ENCODE data around the gene DMAP1. TPM values are rescaled to one million over a fixed set of nuclear protein-coding genes. Genes with fewer than 3 reads are reported as not detected.

DMAP1 gene
- total RNA-seq, 1 experiment from 2014 or later = 40.9 TPM

DNA sequence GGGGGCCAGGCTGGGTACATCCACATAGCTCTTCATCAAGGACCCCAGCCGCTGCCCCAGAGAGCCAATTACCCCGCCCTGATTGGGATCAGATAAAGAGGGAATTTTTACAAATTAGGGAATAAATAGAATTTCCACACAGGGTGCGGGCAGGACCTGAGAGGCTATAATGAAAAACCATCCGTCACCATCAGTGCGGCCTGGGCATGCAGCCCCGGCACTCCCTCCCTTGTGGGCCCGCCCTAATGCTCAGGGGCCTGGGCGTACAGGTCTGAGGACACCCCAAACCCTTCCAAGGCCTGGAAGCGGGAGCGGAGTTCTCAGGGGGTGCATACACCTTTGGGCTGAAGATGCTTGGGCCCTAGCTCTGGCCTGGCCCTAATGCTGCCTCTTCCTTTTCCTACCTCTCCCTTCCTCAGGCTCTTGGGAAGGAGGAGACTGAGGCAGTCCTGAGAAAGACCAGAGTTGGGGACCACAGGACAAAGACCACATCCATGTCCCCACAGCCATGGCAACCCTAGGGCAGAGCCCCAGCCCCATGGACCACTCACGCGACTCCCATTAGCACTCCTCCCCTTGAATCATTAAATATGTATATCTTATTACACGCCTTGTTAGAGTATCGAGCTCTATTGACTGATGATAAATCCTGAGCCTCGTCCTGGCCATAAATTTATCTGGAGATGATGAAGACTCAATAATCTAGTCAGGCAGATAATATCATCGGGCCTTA is 16.3 kb downstream of the DMAP1 start (continued):
- TF ChIP-seq, protein P1, sequence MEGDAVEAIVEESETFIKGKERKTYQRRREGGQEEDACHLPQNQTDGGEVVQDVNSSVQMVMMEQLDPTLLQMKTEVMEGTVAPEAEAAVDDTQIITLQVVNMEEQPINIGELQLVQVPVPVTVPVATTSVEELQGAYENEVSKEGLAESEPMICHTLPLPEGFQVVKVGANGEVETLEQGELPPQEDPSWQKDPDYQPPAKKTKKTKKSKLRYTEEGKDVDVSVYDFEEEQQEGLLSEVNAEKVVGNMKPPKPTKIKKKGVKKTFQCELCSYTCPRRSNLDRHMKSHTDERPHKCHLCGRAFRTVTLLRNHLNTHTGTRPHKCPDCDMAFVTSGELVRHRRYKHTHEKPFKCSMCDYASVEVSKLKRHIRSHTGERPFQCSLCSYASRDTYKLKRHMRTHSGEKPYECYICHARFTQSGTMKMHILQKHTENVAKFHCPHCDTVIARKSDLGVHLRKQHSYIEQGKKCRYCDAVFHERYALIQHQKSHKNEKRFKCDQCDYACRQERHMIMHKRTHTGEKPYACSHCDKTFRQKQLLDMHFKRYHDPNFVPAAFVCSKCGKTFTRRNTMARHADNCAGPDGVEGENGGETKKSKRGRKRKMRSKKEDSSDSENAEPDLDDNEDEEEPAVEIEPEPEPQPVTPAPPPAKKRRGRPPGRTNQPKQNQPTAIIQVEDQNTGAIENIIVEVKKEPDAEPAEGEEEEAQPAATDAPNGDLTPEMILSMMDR (IDR thresholded peaks at IDR 0.05) = no peak
- no peak for TF ChIP-seq E2F4 (CRISPR knock-in tag; IDR thresholded peaks at IDR 0.05; ENCODE audit: borderline replicate concordance, low read depth)
- TF ChIP-seq, protein P2, sequence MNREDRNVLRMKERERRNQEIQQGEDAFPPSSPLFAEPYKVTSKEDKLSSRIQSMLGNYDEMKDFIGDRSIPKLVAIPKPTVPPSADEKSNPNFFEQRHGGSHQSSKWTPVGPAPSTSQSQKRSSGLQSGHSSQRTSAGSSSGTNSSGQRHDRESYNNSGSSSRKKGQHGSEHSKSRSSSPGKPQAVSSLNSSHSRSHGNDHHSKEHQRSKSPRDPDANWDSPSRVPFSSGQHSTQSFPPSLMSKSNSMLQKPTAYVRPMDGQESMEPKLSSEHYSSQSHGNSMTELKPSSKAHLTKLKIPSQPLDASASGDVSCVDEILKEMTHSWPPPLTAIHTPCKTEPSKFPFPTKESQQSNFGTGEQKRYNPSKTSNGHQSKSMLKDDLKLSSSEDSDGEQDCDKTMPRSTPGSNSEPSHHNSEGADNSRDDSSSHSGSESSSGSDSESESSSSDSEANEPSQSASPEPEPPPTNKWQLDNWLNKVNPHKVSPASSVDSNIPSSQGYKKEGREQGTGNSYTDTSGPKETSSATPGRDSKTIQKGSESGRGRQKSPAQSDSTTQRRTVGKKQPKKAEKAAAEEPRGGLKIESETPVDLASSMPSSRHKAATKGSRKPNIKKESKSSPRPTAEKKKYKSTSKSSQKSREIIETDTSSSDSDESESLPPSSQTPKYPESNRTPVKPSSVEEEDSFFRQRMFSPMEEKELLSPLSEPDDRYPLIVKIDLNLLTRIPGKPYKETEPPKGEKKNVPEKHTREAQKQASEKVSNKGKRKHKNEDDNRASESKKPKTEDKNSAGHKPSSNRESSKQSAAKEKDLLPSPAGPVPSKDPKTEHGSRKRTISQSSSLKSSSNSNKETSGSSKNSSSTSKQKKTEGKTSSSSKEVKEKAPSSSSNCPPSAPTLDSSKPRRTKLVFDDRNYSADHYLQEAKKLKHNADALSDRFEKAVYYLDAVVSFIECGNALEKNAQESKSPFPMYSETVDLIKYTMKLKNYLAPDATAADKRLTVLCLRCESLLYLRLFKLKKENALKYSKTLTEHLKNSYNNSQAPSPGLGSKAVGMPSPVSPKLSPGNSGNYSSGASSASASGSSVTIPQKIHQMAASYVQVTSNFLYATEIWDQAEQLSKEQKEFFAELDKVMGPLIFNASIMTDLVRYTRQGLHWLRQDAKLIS (CRISPR knock-in tag; IDR thresholded peaks at IDR 0.05; ENCODE audit: borderline replicate concordance) = no peak
- no peak for TF ChIP-seq IRF1 (CRISPR knock-in tag; IDR thresholded peaks at IDR 0.05)
- no peak for TF ChIP-seq ZNF416 (CRISPR knock-in tag; IDR thresholded peaks at IDR 0.05)

- CTCF ChIA-PET = no interaction called here
- Mint-ChIP-seq H3K4me3 (no peak overlapping the region), H3K9me3 (peaks cover 24% of the 10 kb centered on the region), H3K27ac (no peak overlapping the region), H3K27me3 (ENCODE audit: low read depth) (peaks cover 9% of the 10 kb centered on the region), H3K4me1 (no peaks in the 10 kb centered on the region), H3K36me3 (peaks cover 40% of the 10 kb centered on the region)
- POLR2A ChIA-PET = no interaction called here
- DNase-seq (ENCODE audit: low spot score) = no peak
- ATAC-seq = no peak
- TF ChIP-seq MYBL2 (CRISPR knock-in tag; IDR thresholded peaks at IDR 0.05) = no peak
- no peak for TF ChIP-seq SMAD4 (CRISPR knock-in tag; IDR thresholded peaks at IDR 0.05)
- no peak for TF ChIP-seq E2F4 (CRISPR knock-in tag; IDR thresholded peaks at IDR 0.05; ENCODE audit: borderline replicate concordance, low read depth)
- TF ChIP-seq JUN (CRISPR knock-in tag; IDR thresholded peaks at IDR 0.05) = no peak
- TF ChIP-seq ATF6 (CRISPR knock-in tag; IDR thresholded peaks at IDR 0.05) = no peak
- TF ChIP-seq ZNF219 (CRISPR knock-in tag; IDR thresholded peaks at IDR 0.05; ENCODE audit: borderline replicate concordance) = no peak
- no peak for TF ChIP-seq NFATC4 (CRISPR knock-in tag; IDR thresholded peaks at IDR 0.05)
- no peak for TF ChIP-seq TP53 (CRISPR knock-in tag; IDR thresholded peaks at IDR 0.05)
- TF ChIP-seq, protein P3, sequence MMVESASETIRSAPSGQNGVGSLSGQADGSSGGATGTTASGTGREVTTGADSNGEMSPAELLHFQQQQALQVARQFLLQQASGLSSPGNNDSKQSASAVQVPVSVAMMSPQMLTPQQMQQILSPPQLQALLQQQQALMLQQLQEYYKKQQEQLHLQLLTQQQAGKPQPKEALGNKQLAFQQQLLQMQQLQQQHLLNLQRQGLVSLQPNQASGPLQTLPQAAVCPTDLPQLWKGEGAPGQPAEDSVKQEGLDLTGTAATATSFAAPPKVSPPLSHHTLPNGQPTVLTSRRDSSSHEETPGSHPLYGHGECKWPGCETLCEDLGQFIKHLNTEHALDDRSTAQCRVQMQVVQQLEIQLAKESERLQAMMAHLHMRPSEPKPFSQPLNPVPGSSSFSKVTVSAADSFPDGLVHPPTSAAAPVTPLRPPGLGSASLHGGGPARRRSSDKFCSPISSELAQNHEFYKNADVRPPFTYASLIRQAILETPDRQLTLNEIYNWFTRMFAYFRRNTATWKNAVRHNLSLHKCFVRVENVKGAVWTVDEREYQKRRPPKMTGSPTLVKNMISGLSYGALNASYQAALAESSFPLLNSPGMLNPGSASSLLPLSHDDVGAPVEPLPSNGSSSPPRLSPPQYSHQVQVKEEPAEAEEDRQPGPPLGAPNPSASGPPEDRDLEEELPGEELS (CRISPR knock-in tag; IDR thresholded peaks at IDR 0.05) = no peak
- TF ChIP-seq, protein P4, sequence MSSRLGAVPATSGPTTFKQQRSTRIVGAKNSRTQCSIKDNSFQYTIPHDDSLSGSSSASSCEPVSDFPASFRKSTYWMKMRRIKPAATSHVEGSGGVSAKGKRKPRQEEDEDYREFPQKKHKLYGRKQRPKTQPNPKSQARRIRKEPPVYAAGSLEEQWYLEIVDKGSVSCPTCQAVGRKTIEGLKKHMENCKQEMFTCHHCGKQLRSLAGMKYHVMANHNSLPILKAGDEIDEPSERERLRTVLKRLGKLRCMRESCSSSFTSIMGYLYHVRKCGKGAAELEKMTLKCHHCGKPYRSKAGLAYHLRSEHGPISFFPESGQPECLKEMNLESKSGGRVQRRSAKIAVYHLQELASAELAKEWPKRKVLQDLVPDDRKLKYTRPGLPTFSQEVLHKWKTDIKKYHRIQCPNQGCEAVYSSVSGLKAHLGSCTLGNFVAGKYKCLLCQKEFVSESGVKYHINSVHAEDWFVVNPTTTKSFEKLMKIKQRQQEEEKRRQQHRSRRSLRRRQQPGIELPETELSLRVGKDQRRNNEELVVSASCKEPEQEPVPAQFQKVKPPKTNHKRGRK (CRISPR knock-in tag; IDR thresholded peaks at IDR 0.05; ENCODE audit: borderline replicate concordance) = no peak
- TF ChIP-seq, protein P5, sequence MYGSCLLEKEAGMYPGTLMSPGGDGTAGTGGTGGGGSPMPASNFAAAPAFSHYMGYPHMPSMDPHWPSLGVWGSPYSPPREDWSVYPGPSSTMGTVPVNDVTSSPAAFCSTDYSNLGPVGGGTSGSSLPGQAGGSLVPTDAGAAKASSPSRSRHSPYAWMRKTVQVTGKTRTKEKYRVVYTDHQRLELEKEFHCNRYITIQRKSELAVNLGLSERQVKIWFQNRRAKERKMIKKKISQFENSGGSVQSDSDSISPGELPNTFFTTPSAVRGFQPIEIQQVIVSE (CRISPR knock-in tag; IDR thresholded peaks at IDR 0.05; ENCODE audit: borderline replicate concordance) = no peak
- no peak for TF ChIP-seq ELF4 (CRISPR knock-in tag; IDR thresholded peaks at IDR 0.05; ENCODE audit: low read depth)
- no peak for TF ChIP-seq FOXJ3 (CRISPR knock-in tag; IDR thresholded peaks at IDR 0.05; ENCODE audit: borderline replicate concordance)
- TF ChIP-seq FOXP1 (CRISPR knock-in tag; IDR thresholded peaks at IDR 0.05; ENCODE audit: borderline replicate concordance) = no peak
Measured at GRCh38 chr1:44230796-44231195, 17.5 kb downstream of the DMAP1 start.
